DMS153 treated with DMSO at 0.1 percent for 48 hours (cell line): ENCODE data around the gene MKX.

Experiments
- DNase-seq: peaks from one replicate; lab custom pipeline; 2025; ENCODE audit not compliant: unreplicated experiment; lab: John Stamatoyannopoulos, UW

The MKX gene

GRCh38 chr10:27745732-27746396 is at the start of gene MKX:
Gene MKX (minus strand): TSS chr10:27745819. CDS start chr10:27743415, 2,404 bp downstream.
- DNase-seq: no peak

GRCh38 chr10:27794157-27794556 is 48.5 kb upstream of the MKX start:
- DNase-seq: no peak

- DNase-seq: no peak
Observed at GRCh38 chr10:27792216-27792615, 46.6 kb upstream of the MKX start.

- no peak for DNase-seq
Observed at GRCh38 chr10:27784272-27784671, 38.7 kb upstream of the MKX start.

GRCh38 chr10:27783660-27784059 is 38.0 kb upstream of the MKX start:
- no peak for DNase-seq

- DNase-seq: no peak
Observed at GRCh38 chr10:27779462-27780015, 33.9 kb upstream of the MKX start.

GRCh38 chr10:27774831-27775230 is 29.2 kb upstream of the MKX start:
- DNase-seq: no peak

GRCh38 chr10:27771231-27771630 is 25.6 kb upstream of the MKX start:
- DNase-seq: no peak

- DNase-seq: no peak
Observed at GRCh38 chr10:27770181-27770580, 24.6 kb upstream of the MKX start.

- DNase-seq: no peak
Observed at GRCh38 chr10:27760867-27761266, 15.2 kb upstream of the MKX start.

- DNase-seq: no peak
Observed at GRCh38 chr10:27759483-27760272, 14.1 kb upstream of the MKX start.

- DNase-seq: no peak
Observed at GRCh38 chr10:27752673-27753237, 7.1 kb upstream of the MKX start.

GRCh38 chr10:27748601-27749000 is 3.0 kb upstream of the MKX start:
- no peak for DNase-seq

- DNase-seq: no peak
Observed at GRCh38 chr10:27747096-27747451, 1.5 kb upstream of the MKX start.

GRCh38 chr10:27746397-27747095 is 927 bp upstream of the MKX start:
- no peak for DNase-seq

GRCh38 chr10:27744802-27745731 is 552 bp downstream of the MKX start:
- DNase-seq: no peak

GRCh38 chr10:27743877-27744801 is 1.5 kb downstream of the MKX start:
- DNase-seq: no peak

GRCh38 chr10:27743012-27743876 is 2.4 kb downstream of the MKX start:
- no peak for DNase-seq
